GM21390 (cell line): ENCODE measurements around the gene INPP4B.
"Not testable (repeated sequence)": the region's sequence is repeated elsewhere in the genome, so short reads cannot be mapped to it uniquely, and the experiment has no call there.

ENCODE experiments used
- ATAC-seq: cut with Tn5 transposase; IDR thresholded peaks from one replicate; pipeline ENCODE4 v1.9.1; 2021; ENCODE audit not compliant: unreplicated experiment

INPP4B gene

GRCh38 chr4:142687547-142688275 lies 158.4 kb downstream of the INPP4B start:
- no peak for ATAC-seq

DNA sequence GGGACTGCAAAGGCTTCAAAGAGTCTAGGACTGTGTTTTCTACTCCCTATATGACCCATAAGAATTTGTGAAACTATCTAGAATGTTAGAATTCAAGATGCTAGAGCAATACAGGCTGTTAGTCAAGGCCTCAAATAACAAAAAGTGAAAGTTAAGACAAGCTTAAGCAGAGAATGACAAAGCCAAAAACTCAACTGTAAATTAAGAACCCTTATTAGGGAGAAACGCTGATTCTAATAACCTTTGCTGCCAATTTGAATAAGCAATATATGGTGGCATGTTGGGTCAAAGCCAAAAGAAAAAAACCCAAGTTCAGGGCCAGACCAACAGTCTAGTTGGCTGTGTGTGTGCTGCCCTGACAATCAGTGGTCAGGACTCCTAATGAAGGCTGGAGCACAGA lies 160.0 kb downstream of the INPP4B start:
- no peak for ATAC-seq

- ATAC-seq, result no peak
Measured at GRCh38 chr4:142683997-142684396, 162.1 kb downstream of the INPP4B start.

DNA sequence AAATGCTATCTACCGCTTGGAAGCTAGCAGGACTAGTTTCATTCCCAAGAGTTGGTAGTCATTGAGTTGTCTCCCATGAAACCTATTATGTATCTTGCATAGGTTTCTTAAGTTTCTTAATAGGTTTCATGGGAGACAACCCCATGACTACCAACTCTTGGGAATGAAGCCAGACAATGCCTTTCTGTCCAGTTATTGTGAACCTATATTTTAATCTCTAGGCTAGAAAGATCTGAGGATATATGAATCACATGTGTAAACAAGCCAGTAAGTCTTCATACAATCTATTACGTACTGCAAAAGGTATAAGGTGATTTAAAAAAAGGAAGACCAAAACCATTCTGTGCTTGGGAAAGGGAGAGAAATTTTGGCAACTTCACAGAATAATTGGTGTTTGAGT lies 162.6 kb downstream of the INPP4B start:
- ATAC-seq, result no peak

DNA sequence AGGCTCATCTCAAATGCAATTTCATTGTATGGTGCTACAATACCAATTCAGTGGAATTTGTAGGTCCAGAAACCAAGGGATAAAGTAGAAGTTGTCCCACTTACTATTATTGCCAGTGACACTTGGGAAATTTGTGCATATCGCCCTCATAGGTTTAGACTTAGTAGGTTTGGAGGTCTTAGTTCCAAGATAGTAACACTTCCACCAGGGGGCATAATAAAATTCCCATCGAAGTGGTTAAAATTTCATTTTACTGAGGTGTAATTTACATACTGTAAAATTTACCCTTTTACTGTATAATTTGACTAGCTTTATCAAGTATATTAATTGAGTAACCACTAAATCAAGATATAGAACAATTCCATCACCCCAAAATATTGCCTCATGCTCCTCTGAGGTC lies 174.6 kb downstream of the INPP4B start:
- ATAC-seq, result no peak

GRCh38 chr4:142663828-142664227 lies 182.3 kb downstream of the INPP4B start:
- ATAC-seq, result no peak

- ATAC-seq, result no peak
Measured at GRCh38 chr4:142660728-142661127, 185.4 kb downstream of the INPP4B start.

DNA sequence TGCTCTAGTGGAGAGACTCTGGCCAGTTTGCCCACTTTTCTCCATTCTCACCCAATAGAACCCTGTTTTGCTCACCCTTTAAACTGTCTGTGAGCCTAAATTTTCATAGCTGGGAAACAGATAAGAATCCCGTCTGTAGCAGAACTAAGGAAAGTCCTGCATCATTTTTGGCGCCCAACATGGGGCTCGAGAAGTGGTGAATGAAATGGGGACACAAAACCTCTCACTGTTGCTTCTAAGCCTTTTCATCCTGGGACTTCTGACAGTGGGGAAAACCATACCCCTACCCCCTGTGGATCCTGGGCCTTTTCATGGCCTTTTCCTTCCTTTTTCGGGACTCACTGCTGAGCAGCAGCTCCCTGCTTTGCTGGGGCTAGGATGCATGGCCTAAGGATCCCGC lies 189.9 kb downstream of the INPP4B start:
- no peak for ATAC-seq

DNA sequence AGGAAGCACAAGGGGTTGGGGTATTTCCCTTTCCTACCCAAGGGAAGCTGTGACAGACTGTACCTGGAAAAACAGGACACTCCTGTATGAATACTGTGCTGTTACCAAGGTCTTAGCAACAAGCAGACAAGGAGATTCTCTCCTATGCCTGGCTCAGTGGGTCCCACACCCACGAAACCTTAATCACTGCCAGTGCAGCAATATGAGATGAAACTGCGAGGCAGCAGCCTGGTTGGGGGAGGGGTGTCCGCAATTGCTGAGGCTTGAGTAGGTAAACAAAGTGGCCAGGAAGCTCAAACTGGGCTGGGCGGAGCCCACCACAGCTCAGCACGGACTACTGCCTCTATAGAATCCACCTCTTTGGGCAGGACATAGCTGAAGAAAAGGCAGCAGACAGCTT lies 197.7 kb downstream of the INPP4B start:
- ATAC-seq, result no peak

DNA sequence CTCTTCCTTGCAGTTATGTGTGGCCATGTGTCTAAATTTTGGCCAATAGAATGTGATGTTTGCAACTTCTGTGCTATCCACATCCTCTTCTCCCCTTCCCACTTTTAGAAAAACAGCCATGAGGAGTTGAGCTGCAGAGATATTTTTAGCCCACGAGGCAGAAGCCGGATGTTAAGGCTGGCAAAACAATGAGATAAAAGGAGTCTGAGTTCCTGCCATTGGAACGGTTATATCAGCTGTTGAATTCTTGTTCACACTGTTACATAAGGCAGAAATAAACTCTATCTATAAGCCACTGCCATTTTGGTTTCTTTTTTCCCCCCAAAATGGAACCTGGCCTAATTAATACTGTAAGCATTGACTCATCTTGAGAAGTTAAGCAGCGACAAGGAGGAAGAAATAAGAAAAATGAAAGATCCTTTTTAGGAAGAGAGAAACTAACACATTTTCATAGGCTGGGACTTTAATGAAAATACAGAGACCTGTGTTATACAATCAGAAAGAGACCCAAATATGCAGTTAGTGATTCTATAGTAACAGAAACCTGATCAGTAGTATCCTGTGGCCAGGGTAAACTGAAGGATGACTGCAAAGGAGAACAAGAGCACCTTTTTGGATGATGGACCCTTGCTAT lies 200.5 kb downstream of the INPP4B start:
- ATAC-seq, result peak; percentile 61

- not testable (repeated sequence) for ATAC-seq
Measured at GRCh38 chr4:142644628-142645027, 201.5 kb downstream of the INPP4B start.

DNA sequence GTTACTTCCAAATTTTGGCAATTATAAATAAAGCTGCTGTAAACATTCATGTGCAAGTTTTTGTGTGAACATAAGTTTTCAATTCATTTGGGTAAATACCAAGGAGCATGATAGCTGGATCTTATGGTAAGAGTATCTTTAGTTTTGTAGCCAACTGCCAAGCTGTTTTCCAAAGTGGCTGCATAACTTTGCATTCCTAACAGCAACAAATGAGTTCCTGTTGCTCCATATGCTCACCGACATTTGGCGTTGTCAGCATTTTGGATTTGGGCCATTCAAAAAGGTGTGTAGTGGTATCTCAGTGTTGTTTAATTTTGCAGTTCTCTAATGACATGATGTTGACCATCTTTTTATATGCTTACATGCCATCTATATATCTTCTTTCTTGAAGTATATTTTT lies 208.5 kb downstream of the INPP4B start:
- ATAC-seq, result no peak

- no peak for ATAC-seq
Measured at GRCh38 chr4:142631836-142632235, 214.3 kb downstream of the INPP4B start.

DNA sequence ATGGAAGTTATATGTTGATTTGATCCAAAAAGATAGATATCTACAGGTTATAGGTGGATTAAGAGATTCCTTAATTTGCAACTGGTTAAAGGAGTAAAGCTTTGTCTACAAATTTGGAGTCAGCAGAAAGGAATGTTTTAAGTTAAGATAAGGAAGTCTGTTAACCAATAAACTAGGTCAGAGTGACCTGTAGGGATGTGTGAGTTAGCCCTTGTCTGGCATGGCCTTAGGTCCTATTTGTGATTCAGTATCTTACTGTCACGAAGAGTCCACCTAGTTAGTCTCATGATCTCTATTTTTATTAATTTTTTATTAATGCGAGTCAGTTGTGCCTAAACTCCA lies 230.8 kb downstream of the INPP4B start:
- ATAC-seq, result no peak

DNA sequence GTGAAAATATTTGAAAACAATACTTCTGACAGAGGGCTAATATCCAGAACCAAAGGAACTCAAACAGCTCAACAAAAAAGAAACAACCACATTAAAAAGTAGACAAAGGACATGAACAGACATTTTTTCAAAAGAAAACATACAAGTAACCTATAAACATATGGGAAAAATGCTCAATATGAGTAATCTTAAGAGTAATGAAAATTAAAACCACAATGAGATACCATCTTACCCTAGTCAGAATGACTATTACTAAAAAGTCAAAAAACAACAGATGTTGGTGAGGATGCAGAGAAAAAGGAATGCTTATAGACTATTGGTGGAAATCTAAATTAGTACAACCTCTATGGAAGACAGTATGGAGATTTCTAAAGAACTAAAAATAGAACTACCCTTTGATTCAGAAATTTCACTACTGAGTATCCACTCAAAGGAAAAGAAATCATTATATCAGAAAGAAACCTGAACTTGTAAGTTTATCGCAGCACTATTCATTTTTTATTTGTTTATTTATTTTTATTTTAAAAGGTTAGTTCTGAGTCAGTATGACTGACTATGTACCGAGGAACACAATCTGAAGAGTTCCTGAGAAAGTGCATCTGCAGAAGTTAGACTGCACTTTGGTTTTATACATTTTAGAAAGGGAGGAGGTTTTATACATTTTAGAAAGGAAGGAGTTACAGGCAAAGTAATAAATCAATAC lies 231.3 kb downstream of the INPP4B start:
- no peak for ATAC-seq

DNA sequence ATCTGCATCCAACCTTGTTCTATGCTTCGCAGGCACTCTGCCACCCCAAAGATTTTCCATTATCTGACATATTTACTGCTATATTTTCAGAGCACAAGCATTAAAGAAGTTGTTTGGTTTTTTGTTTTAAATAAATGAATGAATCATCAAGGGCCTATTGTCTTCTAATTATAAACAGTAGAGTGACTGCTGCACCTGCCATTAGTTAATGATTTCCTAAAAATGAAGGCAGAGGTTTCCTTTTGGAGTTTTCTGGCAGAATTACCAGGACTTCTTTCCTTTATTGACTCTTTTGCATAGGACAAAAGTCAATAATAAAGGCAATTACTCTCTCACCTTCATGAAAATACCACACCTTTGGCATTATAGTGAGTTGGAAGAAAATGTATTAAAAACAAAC lies 238.1 kb downstream of the INPP4B start:
- no peak for ATAC-seq

DNA sequence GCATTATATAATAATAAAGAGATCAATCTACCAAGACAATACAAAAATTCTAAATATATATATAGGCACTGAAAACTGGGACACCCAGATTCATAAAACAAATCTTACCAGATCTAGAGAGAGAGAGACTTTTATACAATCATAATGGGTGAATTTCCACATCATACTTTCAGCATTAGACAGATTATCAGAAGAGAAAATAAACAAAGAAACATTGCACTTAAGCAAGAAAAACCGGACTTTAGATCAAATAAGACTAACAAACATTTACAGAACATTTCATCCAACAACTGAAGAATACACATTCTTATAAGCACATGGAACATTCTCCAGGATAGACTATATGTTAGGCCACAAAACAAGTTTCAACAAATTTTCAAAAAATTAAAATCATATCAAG lies 245.1 kb downstream of the INPP4B start:
- ATAC-seq, result no peak

DNA sequence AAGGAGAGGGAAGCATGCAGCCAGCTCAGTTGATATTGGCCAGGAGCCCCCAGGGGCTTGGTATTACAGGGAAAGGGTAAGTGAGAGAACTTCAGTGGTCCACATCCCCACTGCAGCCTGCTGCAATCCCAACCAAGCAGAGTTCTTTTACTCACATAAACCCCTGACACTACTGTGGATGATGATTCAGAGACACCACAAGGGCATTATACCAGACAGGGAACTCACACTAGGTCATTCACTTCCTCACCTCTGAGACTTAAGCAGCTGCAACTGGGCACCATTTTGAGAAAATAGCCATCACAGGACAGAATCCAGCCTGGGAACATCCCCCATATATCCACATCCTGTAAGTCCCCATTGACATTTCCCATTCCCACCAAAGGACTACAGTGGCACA lies 248.0 kb downstream of the INPP4B start:
- no peak for ATAC-seq

GRCh38 chr4:142596595-142596994 lies 249.5 kb downstream of the INPP4B start:
- ATAC-seq, result no peak

GRCh38 chr4:142596121-142596520 lies 250.0 kb downstream of the INPP4B start:
- no peak for ATAC-seq

DNA sequence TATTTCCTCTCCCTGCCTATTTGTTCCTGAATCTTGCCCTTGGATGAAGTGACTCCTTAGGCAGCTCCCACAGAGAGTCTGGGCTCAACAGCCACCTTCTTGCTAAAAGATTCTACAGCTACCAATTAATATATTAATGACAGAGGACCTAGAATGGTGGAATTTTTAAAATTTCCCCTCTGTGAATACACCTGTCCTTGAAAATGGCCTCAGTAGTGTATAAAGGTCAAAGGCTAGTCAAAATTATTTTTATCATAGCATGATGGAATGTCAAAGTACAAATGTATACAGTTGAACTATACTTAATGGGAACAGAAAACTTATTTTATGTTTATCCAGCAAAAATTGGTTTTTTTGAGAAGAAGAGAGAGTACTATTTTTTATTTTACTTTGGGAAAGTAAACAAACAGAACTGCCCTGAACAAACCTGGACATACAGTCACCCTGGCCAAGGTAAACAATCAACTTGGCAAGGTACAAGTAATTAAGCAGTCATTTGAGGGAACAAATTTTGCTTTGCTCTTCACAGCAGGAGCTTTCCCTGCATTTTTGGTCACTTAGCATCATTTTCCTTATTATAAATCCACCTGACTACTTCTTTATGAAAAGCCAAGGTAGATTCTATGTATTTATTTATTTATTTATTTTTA lies 250.8 kb downstream of the INPP4B start:
- no peak for ATAC-seq

- no peak for ATAC-seq
Measured at GRCh38 chr4:142585411-142585810, 260.7 kb downstream of the INPP4B start.
